CD4-positive, alpha-beta T cell treated with Interleukin-4 for 1 hour (primary cell): Measurements from ENCODE around the gene PLA2G4E.

Source experiments
- DNase-seq, 2 donors: peaks; one replicate each; pipeline ENCODE4 v3.0.0-alpha.2; 2020 to 2022

PLA2G4E gene

GRCh38 chr15:42053010-42053409 lies 32.2 kb upstream of the PLA2G4E start:
- DNase-seq = no peak

GRCh38 chr15:42050484-42051255 lies 29.8 kb upstream of the PLA2G4E start:
- no peak for DNase-seq

GRCh38 chr15:42048821-42049200 lies 28.0 kb upstream of the PLA2G4E start:
- no peak for DNase-seq

GRCh38 chr15:42048080-42048820 lies 27.4 kb upstream of the PLA2G4E start:
- no peak for DNase-seq

- DNase-seq = no peak
Observed at GRCh38 chr15:42046597-42046996, 25.8 kb upstream of the PLA2G4E start.

GRCh38 chr15:42045211-42045615 lies 24.4 kb upstream of the PLA2G4E start:
- no peak for DNase-seq

GRCh38 chr15:42042602-42043400 lies 22.0 kb upstream of the PLA2G4E start:
- no peak for DNase-seq

- no peak for DNase-seq
Observed at GRCh38 chr15:42038401-42038800, 17.6 kb upstream of the PLA2G4E start.

- no peak for DNase-seq
Observed at GRCh38 chr15:42037656-42038055, 16.8 kb upstream of the PLA2G4E start.

GRCh38 chr15:42036966-42037365 lies 16.1 kb upstream of the PLA2G4E start:
- DNase-seq = no peak

- no peak for DNase-seq
Observed at GRCh38 chr15:42036112-42036905, 15.5 kb upstream of the PLA2G4E start.

- DNase-seq = peak in 1 of 2 donors; percentile 24
Observed at GRCh38 chr15:42035435-42035761, 14.6 kb upstream of the PLA2G4E start.

GRCh38 chr15:42034628-42035434 lies 14.0 kb upstream of the PLA2G4E start:
- no peak for DNase-seq

GRCh38 chr15:42033214-42033873 lies 12.5 kb upstream of the PLA2G4E start:
- DNase-seq = no peak

GRCh38 chr15:42032376-42033213 lies 11.8 kb upstream of the PLA2G4E start:
- DNase-seq = no peak

- DNase-seq = no peak
Observed at GRCh38 chr15:42031198-42031915, 10.5 kb upstream of the PLA2G4E start.

GRCh38 chr15:42027521-42027920 lies 6.7 kb upstream of the PLA2G4E start:
- DNase-seq = no peak

- DNase-seq = no peak
Observed at GRCh38 chr15:42024303-42024702, 3.5 kb upstream of the PLA2G4E start.

- no peak for DNase-seq
Observed at GRCh38 chr15:42021593-42021992, 751 bp upstream of the PLA2G4E start.
